Stimulated activated naive CD8-positive, alpha-beta T cell treated with anti-CD3 and anti-CD28 coated beads, Interleukin-15, Interleukin-2, amounts not matched to agents 100 ng/mL and 50 ng/mL, for 24 hours (primary cell): Measurements from ENCODE around the gene OAS3.

Experiments used
- H3K27ac Mint-ChIP-seq: one replicate; pipeline ENCODE4 v1.8.0; 2021; ENCODE audit warnings: mild to moderate bottlenecking, mixed read lengths
- H3K27me3 Mint-ChIP-seq: one replicate; pipeline ENCODE4 v1.8.0; 2021; ENCODE audit warnings: mixed read lengths
- H3K36me3 Mint-ChIP-seq: one replicate; pipeline ENCODE4 v1.8.0; 2021; ENCODE audit warnings: low read depth, mixed read lengths
- H3K4me1 Mint-ChIP-seq: one replicate; pipeline ENCODE4 v1.8.0; 2021; ENCODE audit warnings: low read depth, mixed read lengths
- H3K4me3 Mint-ChIP-seq: one replicate; pipeline ENCODE4 v1.8.0; 2021; ENCODE audit warnings: mild to moderate bottlenecking, mixed read lengths
- H3K9me3 Mint-ChIP-seq: one replicate; pipeline ENCODE4 v1.8.0; 2021; ENCODE audit warnings: mixed read lengths

Gene OAS3

DNA sequence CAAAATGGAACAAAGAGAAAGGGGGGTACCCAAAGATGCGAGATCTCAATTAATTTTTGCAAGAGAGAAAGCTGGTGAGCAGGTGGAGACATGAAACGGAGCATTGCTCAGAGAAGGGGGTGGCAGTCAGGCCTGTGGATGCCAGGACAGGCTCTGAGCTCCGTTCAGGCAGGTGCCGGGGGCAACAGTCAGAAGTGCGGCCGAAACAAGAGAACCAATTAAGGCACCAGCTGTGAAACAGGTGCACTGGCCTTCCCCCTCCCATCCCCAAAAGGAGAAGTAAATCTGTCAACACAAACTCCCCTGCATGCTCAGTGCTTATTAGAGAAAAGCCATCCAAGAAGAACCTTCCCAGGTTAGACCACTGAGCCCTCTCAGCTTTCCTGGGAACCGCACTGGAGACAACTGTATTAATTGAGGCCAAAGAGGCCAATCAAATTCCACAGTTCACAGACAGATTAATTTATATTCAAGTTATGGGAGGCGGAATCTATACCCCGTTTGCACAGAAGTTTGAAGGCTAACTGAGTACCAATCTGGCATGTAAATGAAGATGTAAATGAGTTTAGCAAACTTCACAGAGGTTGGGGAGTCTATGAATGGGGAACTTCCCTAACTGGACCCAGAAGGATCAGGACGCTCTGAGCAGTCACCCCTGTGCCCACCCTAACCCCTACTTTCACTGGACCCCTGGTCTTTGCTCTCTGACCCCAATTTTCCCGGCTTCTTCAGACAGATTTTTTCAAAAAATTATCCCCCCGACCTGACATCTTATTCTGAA, 60.9 kb downstream of the OAS3 start:
- Mint-ChIP-seq H3K27me3 (no peaks in the 10 kb centered on the region), H3K4me1 (no peaks in the 10 kb centered on the region), H3K9me3 (no peaks in the 10 kb centered on the region), H3K4me3 (no peak overlapping the region), H3K27ac (no peak overlapping the region), H3K36me3 (peaks cover 89% of the 10 kb centered on the region)

DNA sequence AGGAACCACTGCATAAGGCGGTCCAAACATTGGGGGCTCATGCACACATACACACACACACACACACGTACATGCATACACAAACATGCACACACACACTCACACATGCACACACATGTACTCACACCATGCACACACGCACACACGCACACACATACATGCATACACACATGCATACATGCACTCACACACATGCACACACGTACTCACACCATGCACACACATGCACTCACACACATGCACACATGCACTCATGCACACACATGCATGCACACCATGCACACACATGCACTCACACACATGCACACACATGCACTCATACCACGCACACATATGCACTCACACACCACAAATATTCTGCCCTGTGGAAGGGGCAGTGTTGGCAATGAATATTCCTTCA, 62.2 kb downstream of the OAS3 start:
- peaks cover 94% of the 10 kb centered on the region for H3K36me3 Mint-ChIP-seq
- H3K27ac Mint-ChIP-seq = no peak overlapping the region
- no peak overlapping the region for H3K4me3 Mint-ChIP-seq
- H3K9me3 Mint-ChIP-seq = no peaks in the 10 kb centered on the region
- no peaks in the 10 kb centered on the region for H3K4me1 Mint-ChIP-seq
- no peaks in the 10 kb centered on the region for H3K27me3 Mint-ChIP-seq

DNA sequence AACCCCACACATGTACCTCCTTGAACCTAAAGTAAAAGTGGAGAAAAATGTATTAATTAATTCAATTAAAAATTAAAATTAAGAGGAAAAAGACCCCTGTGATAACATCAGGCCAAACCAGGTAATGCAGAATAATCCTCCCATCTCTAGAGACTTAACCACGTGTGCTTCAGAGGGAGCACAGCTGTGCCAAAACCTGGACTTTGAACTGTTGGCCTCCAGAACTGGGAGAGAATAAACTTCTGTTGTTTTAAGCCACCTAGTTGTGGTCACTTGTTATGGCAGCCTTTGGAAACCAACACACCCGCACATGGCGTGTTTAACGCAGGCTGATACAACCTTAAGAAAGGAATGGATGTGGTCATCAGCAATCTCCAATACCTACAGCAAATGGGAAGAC, 63.9 kb downstream of the OAS3 start:
- Mint-ChIP-seq H3K4me1 (no peaks in the 10 kb centered on the region), H3K36me3 (peaks cover 90% of the 10 kb centered on the region), H3K9me3 (no peaks in the 10 kb centered on the region), H3K4me3 (no peak overlapping the region), H3K27me3 (no peaks in the 10 kb centered on the region), H3K27ac (no peak overlapping the region)

DNA sequence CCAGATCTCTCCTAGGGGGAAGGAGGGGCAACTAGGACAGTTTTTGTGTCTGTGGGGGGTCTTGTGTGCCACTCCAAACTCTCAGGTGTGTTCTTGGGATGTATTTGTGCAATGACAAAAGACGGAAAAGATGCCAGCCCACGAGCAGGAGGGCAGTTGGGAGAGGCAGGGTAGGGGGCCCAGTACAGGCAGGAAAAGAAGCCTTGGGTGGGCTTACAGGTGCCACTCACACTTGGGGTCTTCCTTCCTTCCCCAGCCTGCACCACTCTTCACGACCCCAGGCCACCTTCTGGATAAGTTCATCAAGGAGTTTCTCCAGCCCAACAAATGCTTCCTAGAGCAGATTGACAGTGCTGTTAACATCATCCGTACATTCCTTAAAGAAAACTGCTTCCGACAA, 64.4 kb downstream of the OAS3 start:
- Mint-ChIP-seq H3K4me3 (no peak overlapping the region), H3K27ac (no peak overlapping the region), H3K36me3 (peaks cover 88% of the 10 kb centered on the region), H3K4me1 (no peaks in the 10 kb centered on the region), H3K9me3 (no peaks in the 10 kb centered on the region), H3K27me3 (no peaks in the 10 kb centered on the region)

DNA sequence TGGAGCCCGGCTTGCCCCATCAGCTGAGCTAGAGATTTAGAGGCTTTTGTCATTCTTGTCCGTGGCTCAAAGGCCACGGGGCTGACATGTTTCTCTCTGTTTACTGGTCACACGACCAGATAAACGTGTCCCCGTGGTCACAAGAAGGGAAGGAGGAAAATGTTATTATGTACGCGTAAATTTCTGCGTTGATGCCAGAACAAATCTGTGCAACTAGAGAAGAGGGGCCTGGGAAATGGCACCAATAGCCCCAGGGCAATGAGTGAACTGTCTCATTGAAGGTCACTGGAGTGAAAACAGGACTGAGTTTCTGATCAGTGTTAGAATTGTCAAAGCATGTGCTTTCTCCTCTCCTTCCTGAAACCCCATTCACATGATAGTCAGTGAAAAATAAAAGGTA, 65.4 kb downstream of the OAS3 start:
- Mint-ChIP-seq H3K36me3 (peaks cover 86% of the 10 kb centered on the region), H3K4me3 (no peak overlapping the region), H3K27ac (no peak overlapping the region), H3K9me3 (no peaks in the 10 kb centered on the region), H3K4me1 (no peaks in the 10 kb centered on the region), H3K27me3 (no peaks in the 10 kb centered on the region)

DNA sequence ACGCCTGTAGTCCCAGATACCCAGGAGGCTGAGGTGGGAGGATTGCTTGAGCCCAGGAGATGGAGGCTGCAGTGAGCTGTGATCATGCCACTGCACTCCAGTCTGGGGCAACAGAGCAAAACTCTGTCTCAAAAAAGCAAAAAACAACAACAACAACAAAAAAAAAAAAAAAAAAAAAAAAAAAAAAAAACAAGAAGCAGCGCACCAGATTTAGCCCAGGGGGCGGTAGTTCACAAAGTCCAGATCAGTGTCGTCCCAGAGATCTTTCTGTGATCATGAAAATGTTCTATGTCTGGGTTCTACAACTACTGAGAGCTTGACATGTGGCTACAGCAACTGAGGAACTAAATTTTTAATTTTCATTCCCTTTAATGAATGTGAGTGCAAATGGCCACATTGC, 67.5 kb downstream of the OAS3 start:
- peaks cover 85% of the 10 kb centered on the region for H3K36me3 Mint-ChIP-seq
- peaks cover 3% of the 10 kb centered on the region for H3K9me3 Mint-ChIP-seq
- H3K27me3 Mint-ChIP-seq = no peaks in the 10 kb centered on the region
- no peak overlapping the region for H3K4me3 Mint-ChIP-seq
- H3K4me1 Mint-ChIP-seq = no peaks in the 10 kb centered on the region
- H3K27ac Mint-ChIP-seq = no peak overlapping the region

DNA sequence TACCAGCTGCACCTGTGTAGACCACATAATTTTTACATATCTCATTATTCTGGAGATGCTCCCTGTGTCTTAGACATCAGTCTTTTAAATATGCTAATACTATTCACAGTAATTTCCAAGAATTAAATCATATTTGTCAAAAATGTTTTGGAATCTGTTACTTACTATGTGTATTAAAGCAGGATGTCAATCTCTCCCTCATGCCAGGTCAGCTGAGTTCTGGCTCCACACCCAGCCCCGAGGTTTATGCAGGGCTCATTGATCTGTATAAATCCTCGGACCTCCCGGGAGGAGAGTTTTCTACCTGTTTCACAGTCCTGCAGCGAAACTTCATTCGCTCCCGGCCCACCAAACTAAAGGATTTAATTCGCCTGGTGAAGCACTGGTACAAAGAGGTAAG, 67.9 kb downstream of the OAS3 start:
- Mint-ChIP-seq H3K4me1 (no peaks in the 10 kb centered on the region), H3K27me3 (no peaks in the 10 kb centered on the region), H3K36me3 (peaks cover 87% of the 10 kb centered on the region), H3K27ac (no peak overlapping the region), H3K4me3 (no peak overlapping the region), H3K9me3 (peaks cover 6% of the 10 kb centered on the region)

DNA sequence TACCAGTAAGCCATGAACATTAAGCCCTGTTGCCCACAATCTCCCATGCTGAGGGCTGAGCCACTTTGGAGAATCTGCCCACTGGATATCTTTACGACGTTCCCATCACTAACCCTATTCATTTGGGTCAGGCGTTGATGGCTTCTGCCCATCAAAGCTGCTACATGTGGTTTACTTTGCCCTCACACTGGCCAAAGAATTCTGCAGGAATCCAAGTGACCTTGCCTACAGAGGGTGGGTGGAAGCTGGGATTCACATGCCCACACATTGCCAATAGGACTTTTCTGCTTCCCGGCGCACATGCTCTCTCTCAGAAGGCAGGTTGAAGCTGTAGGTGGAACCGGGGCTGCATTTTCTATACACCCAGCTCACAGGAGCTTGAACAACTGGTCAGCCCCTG, 68.4 kb downstream of the OAS3 start:
- Mint-ChIP-seq H3K27me3 (no peaks in the 10 kb centered on the region), H3K36me3 (peaks cover 88% of the 10 kb centered on the region), H3K27ac (no peak overlapping the region), H3K4me1 (no peaks in the 10 kb centered on the region), H3K9me3 (peaks cover 8% of the 10 kb centered on the region), H3K4me3 (no peak overlapping the region)

DNA sequence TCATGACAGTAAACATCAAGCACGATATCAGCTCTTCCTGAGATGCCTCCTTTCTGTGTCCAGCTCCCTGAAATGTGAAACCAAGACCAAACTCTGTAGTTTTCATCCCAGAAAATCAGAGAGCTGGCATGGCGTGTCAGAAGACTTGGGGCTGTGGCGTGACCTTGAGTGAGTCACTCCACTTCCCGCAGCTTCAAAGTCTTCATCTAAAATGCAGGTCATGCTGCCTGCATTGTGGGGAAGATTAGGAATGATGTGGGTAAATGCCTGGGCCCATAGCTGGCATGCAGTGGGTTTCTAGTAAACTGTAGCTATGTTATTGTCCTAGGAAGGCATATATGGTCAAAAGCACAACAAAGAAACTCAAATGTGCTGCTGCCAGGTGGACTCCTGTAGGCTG, 68.9 kb downstream of the OAS3 start:
- Mint-ChIP-seq H3K4me3 (no peak overlapping the region), H3K27me3 (no peaks in the 10 kb centered on the region), H3K9me3 (peaks cover 10% of the 10 kb centered on the region), H3K36me3 (peaks cover 91% of the 10 kb centered on the region), H3K27ac (no peak overlapping the region), H3K4me1 (no peaks in the 10 kb centered on the region)

DNA sequence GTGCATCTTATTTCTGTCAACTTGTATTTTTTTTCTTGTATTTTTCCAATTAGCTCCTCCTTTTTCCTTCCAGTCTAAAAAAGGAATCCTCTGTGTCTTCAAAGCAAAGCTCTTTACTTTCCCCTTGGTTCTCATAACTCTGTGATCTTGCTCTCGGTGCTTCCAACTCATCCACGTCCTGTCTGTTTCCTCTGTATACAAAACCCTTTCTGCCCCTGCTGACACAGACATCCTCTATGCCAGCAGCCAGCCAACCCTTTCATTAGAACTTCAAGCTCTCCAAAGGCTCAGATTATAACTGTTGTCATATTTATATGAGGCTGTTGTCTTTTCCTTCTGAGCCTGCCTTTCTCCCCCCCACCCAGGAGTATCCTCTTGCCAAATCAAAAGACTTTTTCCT, 72.4 kb downstream of the OAS3 start:
- Mint-ChIP-seq H3K27ac (no peak overlapping the region), H3K9me3 (peaks cover 10% of the 10 kb centered on the region), H3K36me3 (peaks cover 60% of the 10 kb centered on the region)

DNA sequence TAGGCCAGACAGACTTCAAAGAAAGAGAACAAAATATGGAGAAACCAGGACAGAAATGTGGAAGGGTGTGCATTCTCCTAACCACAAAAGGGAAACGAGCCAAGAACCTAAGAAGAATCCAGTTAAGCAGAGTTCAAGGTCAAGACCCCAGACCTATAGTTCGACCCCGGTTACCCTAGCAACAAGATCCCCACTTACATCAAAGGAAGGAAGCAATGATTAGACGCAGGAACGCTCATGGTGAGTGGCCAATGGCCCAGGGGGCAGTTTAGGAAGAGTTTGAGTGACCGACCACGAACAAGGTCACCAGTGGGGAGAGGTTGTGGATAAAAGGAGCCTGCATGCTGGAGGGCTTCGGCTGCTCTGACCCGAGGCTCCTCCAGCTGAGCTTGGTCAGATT, 76.3 kb downstream of the OAS3 start:
- Mint-ChIP-seq H3K9me3 (peaks cover 10% of the 10 kb centered on the region), H3K36me3 (peaks cover 26% of the 10 kb centered on the region), H3K27me3 (no peaks in the 10 kb centered on the region), H3K4me1 (no peaks in the 10 kb centered on the region), H3K27ac (no peak overlapping the region), H3K4me3 (no peak overlapping the region)

More for the DNA sequence above, 72.4 kb downstream of the OAS3 start:
- H3K4me1 Mint-ChIP-seq = no peaks in the 10 kb centered on the region
- no peak overlapping the region for H3K4me3 Mint-ChIP-seq
- H3K27me3 Mint-ChIP-seq = no peaks in the 10 kb centered on the region

DNA sequence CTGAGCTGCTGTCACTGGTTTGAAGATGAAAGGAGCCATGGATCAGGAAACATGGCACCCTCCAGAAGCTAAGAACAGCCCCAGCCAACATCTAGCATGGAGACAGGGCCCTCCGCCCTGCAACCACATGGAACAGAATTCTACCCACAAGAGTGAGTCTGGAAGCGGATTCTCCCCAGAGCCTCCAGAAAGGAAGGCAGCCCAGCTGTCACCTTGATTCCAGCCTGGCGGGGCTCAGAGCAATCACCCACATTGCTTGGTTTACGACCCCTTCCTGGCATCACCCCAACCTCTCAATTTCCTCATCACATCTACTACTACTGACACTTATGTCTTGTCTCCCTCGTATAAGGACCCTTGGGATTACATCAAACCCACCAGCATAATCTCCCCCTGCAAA, 78.5 kb downstream of the OAS3 start:
- Mint-ChIP-seq H3K4me3 (no peak overlapping the region), H3K36me3 (peaks cover 4% of the 10 kb centered on the region), H3K27ac (no peak overlapping the region), H3K4me1 (no peaks in the 10 kb centered on the region), H3K27me3 (no peaks in the 10 kb centered on the region), H3K9me3 (peaks cover under 1% of the 10 kb centered on the region)

DNA sequence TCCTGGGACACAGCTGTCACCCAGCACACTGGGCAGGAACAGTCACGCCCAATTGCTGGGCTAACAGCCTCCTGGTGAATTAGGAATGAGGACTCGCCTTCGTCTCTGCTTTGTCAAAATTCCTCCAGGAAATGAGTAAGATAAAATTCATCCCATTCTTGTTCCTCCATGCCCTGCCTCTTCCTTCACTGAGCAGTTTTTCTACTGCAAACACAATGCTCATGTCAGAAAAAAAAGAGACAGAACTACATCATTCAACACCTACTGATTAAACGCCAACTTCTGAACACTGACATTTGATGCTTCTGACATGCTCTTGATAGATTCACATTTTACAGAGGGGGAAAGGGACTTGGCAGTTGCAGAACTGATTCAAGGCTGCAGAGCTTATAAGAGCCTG, 80.8 kb downstream of the OAS3 start:
- H3K4me1 Mint-ChIP-seq = peaks cover 13% of the 10 kb centered on the region
- no peak overlapping the region for H3K27ac Mint-ChIP-seq
- H3K4me3 Mint-ChIP-seq = no peak overlapping the region
- H3K9me3 Mint-ChIP-seq = no peaks in the 10 kb centered on the region
- H3K36me3 Mint-ChIP-seq = no peaks in the 10 kb centered on the region
- no peaks in the 10 kb centered on the region for H3K27me3 Mint-ChIP-seq

DNA sequence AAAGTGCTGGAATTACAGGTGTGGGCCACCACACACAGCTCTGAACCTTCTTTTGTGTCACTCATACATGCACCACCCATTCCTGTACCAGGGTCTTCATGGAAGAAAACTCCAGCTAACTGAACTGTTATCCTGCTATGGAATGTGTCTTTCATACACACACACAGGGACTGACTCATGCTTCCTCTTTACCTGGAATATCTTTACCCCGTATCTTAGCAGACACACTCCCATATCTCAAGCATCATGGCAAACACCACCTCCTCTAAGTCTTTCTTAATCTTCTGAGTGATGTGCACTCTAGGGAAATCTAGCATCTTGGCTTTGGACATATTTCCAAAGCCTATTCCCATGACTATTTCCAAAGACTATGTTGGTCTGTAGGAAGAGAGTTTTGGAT, 83.2 kb downstream of the OAS3 start:
- Mint-ChIP-seq H3K4me1 (peaks cover 13% of the 10 kb centered on the region), H3K4me3 (no peak overlapping the region), H3K36me3 (no peaks in the 10 kb centered on the region), H3K27ac (no peak overlapping the region), H3K27me3 (no peaks in the 10 kb centered on the region), H3K9me3 (no peaks in the 10 kb centered on the region)
